ENCODE data around the gene FANCB.

FANCB gene

GRCh38 chrX:14875624-14876023 lies 2.8 kb upstream of the FANCB start (continued):
- peak; percentile 69; the same call in 1 of the 2 replicates for TF ChIP-seq PRDM6 (tag by site-specific recombination; IDR thresholded peaks at IDR 0.05)

GRCh38 chrX:14873676-14874049 lies 794 bp upstream of the FANCB start:
- peak overlapping the region; percentile 54; the same call in 1 of the 2 replicates for H3K27ac ChIP-seq (ENCODE audit: extremely low read depth, low read depth, low read length)
- ChIA-PET CTCF (no interaction called here), POLR2A (interaction anchor here (0.8 kb wide), 1 partner anchor 284 kb away, joined by 3 read pairs; no protein-coding TSS in a partner anchor)

GRCh38 chrX:14872355-14872754 lies 514 bp downstream of the FANCB start:
- Histone ChIP-seq H3K4me3 (ENCODE audit: low read depth, low read length) (peak overlapping the region; percentile 78), H3K36me3 (ENCODE audit: control insufficient read depth in 2 of 2, insufficient read depth in 1 of 2, low read length in 2 of 2) (peaks cover 5 to 15% of the 10 kb centered on the region in 2 experiments; a peak in 2 of 3 replicates), H3K27ac (ENCODE audit: extremely low read depth, low read depth, low read length) (peak overlapping the region; percentile 70), H3K9me3 (ENCODE audit: control insufficient read depth, insufficient read depth, low read depth, low read length) (no peaks in the 10 kb centered on the region), H3K4me1 (ENCODE audit: control insufficient read depth, insufficient read depth, low read length) (no peaks in the 10 kb centered on the region)
- ChIA-PET CTCF (no interaction called here), POLR2A (interaction anchor here (0.8 kb wide), 1 partner anchor 12 kb away, joined by 3 read pairs; no protein-coding TSS in a partner anchor)
- TF ChIP-seq ZSCAN5A (tag by site-specific recombination; IDR thresholded peaks at IDR 0.05) (no peak), ZNF544 (tag by site-specific recombination; IDR thresholded peaks at IDR 0.05) (no peak), ZNF292 (tag by site-specific recombination; IDR thresholded peaks at IDR 0.05; ENCODE audit: borderline replicate concordance, low read depth) (no peak), ZNF184 (tag by site-specific recombination; IDR thresholded peaks at IDR 0.05) (no peak), BCL11B (tag by site-specific recombination; IDR thresholded peaks at IDR 0.05; ENCODE audit: low read depth) (no peak), ZNF843 (tag by site-specific recombination; IDR thresholded peaks at IDR 0.05) (no peak), RBAK (tag by site-specific recombination; IDR thresholded peaks at IDR 0.05) (no peak), ZNF571 (tag by site-specific recombination; IDR thresholded peaks at IDR 0.05) (no peak), ZNF18 (tag by site-specific recombination; IDR thresholded peaks at IDR 0.05) (no peak), ZNF677 (tag by site-specific recombination; IDR thresholded peaks at IDR 0.05) (no peak), ZEB2 (tag by site-specific recombination; IDR thresholded peaks at IDR 0.05) (no peak), BCL11A (tag by site-specific recombination; IDR thresholded peaks at IDR 0.05; ENCODE audit: low read depth) (no peak)
- TF ChIP-seq, protein P1, sequence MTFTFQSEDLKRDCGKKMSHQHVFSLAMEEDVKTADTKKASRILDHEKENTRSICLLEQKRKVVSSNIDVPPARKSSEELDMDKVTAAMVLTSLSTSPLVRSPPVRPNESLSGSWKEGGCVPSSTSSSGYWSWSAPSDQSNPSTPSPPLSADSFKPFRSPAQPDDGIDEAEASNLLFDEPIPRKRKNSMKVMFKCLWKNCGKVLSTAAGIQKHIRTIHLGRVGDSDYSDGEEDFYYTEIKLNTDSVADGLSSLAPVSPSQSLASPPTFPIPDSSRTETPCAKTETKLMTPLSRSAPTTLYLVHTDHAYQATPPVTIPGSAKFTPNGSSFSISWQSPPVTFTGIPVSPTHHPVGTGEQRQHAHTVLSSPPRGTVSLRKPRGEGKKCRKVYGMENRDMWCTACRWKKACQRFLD (tag by site-specific recombination; IDR thresholded peaks at IDR 0.05): no peak

More at GRCh38 chrX:14873676-14874049, 794 bp upstream of the FANCB start:
- H3K9me3 ChIP-seq (ENCODE audit: control insufficient read depth, insufficient read depth, low read depth, low read length): no peaks in the 10 kb centered on the region
- H3K36me3 ChIP-seq (ENCODE audit: control insufficient read depth in 2 of 2, insufficient read depth in 1 of 2, low read length in 2 of 2): peaks cover 0 to 3% of the 10 kb centered on the region in 2 experiments; a peak in 2 of 3 replicates
- no peaks in the 10 kb centered on the region for H3K4me1 ChIP-seq (ENCODE audit: control insufficient read depth, insufficient read depth, low read length)
- no peak for TF ChIP-seq WT1 (tag by site-specific recombination; IDR thresholded peaks at IDR 0.05)
- no peak for TF ChIP-seq ZFP41 (tag by site-specific recombination; IDR thresholded peaks at IDR 0.05; ENCODE audit: borderline replicate concordance)
- TF ChIP-seq YY1 (tag by site-specific recombination; IDR thresholded peaks at IDR 0.05): no peak
- TF ChIP-seq, protein P2, sequence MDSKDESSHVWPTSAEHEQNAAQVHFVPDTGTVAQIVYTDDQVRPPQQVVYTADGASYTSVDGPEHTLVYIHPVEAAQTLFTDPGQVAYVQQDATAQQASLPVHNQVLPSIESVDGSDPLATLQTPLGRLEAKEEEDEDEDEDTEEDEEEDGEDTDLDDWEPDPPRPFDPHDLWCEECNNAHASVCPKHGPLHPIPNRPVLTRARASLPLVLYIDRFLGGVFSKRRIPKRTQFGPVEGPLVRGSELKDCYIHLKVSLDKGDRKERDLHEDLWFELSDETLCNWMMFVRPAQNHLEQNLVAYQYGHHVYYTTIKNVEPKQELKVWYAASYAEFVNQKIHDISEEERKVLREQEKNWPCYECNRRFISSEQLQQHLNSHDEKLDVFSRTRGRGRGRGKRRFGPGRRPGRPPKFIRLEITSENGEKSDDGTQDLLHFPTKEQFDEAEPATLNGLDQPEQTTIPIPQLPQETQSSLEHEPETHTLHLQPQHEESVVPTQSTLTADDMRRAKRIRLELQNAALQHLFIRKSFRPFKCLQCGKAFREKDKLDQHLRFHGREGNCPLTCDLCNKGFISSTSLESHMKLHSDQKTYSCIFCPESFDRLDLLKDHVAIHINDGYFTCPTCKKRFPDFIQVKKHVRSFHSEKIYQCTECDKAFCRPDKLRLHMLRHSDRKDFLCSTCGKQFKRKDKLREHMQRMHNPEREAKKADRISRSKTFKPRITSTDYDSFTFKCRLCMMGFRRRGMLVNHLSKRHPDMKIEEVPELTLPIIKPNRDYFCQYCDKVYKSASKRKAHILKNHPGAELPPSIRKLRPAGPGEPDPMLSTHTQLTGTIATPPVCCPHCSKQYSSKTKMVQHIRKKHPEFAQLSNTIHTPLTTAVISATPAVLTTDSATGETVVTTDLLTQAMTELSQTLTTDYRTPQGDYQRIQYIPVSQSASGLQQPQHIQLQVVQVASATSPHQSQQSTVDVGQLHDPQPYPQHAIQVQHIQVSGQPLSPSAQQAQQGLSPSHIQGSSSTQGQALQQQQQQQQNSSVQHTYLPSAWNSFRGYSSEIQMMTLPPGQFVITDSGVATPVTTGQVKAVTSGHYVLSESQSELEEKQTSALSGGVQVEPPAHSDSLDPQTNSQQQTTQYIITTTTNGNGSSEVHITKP (tag by site-specific recombination; IDR thresholded peaks at IDR 0.05): peak; percentile 82
- TF ChIP-seq ZBTB26 (tag by site-specific recombination; optimal IDR thresholded peaks at IDR 0.05): no peak
- TF ChIP-seq ZNF341 (tag by site-specific recombination; IDR thresholded peaks at IDR 0.05; ENCODE audit: low read depth): no peak
- 0 out of 2 replicates have a peak, but pooled peaks have one; percentile 16 for TF ChIP-seq ZNF335 (tag by site-specific recombination; conservative IDR thresholded peaks at IDR 0.05)
- peak; percentile 55; the same call in 1 of the 2 replicates for TF ChIP-seq ZBTB48 (tag by site-specific recombination; IDR thresholded peaks at IDR 0.05)
- H3K4me3 ChIP-seq (ENCODE audit: low read depth, low read length): peak overlapping the region; percentile 70
